H9 (cell line): ENCODE measurements around the gene TGIF1. TPM values are rescaled to one million over a fixed set of nuclear protein-coding genes. Genes with fewer than 3 reads are reported as not detected.

Experiments
- DNase-seq: peaks from one replicate; pipeline ENCODE4 v3.0.0-alpha.2; 2017
- H2AFZ ChIP-seq: one replicate; pipeline ENCODE4 v1.6.1; 2013; ENCODE audit warnings: mild to moderate bottlenecking, low read length, control low read depth, moderate library complexity
- H2AK5ac ChIP-seq: 2 replicates; pipeline ENCODE4 v1.6.1; 2013; ENCODE audit warnings: low read length, control low read depth, mixed read lengths; ENCODE audit not compliant: insufficient read length
- H2BK120ac ChIP-seq: one replicate; pipeline ENCODE4 v1.6.1; 2013; ENCODE audit warnings: low read depth, mild to moderate bottlenecking, low read length, control low read depth, inconsistent platforms; ENCODE audit not compliant: poor library complexity, severe bottlenecking
- H2BK12ac ChIP-seq: 2 replicates; pipeline ENCODE4 v1.6.1; 2013; ENCODE audit warnings: low read length, control low read depth, mixed read lengths, low read depth; ENCODE audit not compliant: insufficient read length
- H2BK15ac ChIP-seq: 2 replicates; pipeline ENCODE4 v1.6.1; 2013; ENCODE audit warnings: low read depth, low read length, control low read depth
- H2BK20ac ChIP-seq: one replicate; pipeline ENCODE4 v1.6.1; 2013; ENCODE audit warnings: low read depth, mild to moderate bottlenecking, low read length, control low read depth, inconsistent platforms; ENCODE audit not compliant: poor library complexity, severe bottlenecking
- H2BK5ac ChIP-seq: 2 replicates; pipeline ENCODE4 v1.6.1; 2013; ENCODE audit warnings: low read length, control low read depth, mixed read lengths; ENCODE audit not compliant: insufficient read length
- H3K14ac ChIP-seq: 2 replicates; pipeline ENCODE4 v1.6.1; 2013; ENCODE audit warnings: low read length, control low read depth; ENCODE audit not compliant: insufficient read depth
- H3K18ac ChIP-seq: 2 replicates; pipeline ENCODE4 v1.6.1; 2013; ENCODE audit warnings: low read depth, mild to moderate bottlenecking, mixed read lengths, low read length, control low read depth; ENCODE audit not compliant: insufficient read length
- H3K23ac ChIP-seq: 2 replicates; pipeline ENCODE4 v1.6.1; 2013; ENCODE audit warnings: low read length, control low read depth, mixed read lengths, low read depth; ENCODE audit not compliant: insufficient read length
- H3K23me2 ChIP-seq: 2 replicates; pipeline ENCODE4 v1.6.1; 2013; ENCODE audit warnings: low read depth, mild to moderate bottlenecking, mixed read lengths, low read length, control low read depth; ENCODE audit not compliant: insufficient read length, poor library complexity, severe bottlenecking
- H3K27ac ChIP-seq: 2 replicates; pipeline ENCODE4 v1.5.1; 2013; ENCODE audit warnings: low read length, control low read depth, mixed read lengths, low read depth; ENCODE audit not compliant: insufficient read length
- H3K27me3 ChIP-seq: 2 replicates; pipeline ENCODE4 v1.6.1; 2013; ENCODE audit warnings: low read length, control low read depth, inconsistent platforms; ENCODE audit not compliant: insufficient read depth
- H3K4ac ChIP-seq: 2 replicates; pipeline ENCODE4 v1.6.1; 2013; ENCODE audit warnings: low read depth, mild to moderate bottlenecking, control low read depth, inconsistent platforms, low read length, moderate library complexity
- H3K4me1 ChIP-seq: 2 replicates; pipeline ENCODE4 v1.6.1; 2013; ENCODE audit warnings: low read length, control low read depth, inconsistent platforms; ENCODE audit not compliant: insufficient read depth
- H3K4me2 ChIP-seq: 2 replicates; pipeline ENCODE4 v1.6.1; 2013; ENCODE audit warnings: low read length, control low read depth, mixed read lengths; ENCODE audit not compliant: insufficient read length, insufficient read depth
- H3K56ac ChIP-seq: 2 replicates; pipeline ENCODE4 v1.6.1; 2013; ENCODE audit warnings: low read depth, mild to moderate bottlenecking, mixed read lengths, low read length, control low read depth; ENCODE audit not compliant: insufficient read length
- H3K79me1 ChIP-seq: 2 replicates; pipeline ENCODE4 v1.6.1; 2013; ENCODE audit warnings: low read depth, mild to moderate bottlenecking, moderate library complexity, low read length, control low read depth, inconsistent platforms; ENCODE audit not compliant: insufficient read depth, poor library complexity, severe bottlenecking
- H3K79me2 ChIP-seq: 2 replicates; pipeline ENCODE4 v1.6.1; 2013; ENCODE audit warnings: low read length, control low read depth, inconsistent platforms; ENCODE audit not compliant: insufficient read depth
- H3K9ac ChIP-seq: 2 replicates; pipeline ENCODE4 v1.6.1; 2013; ENCODE audit warnings: low read length, control low read depth, mixed read lengths; ENCODE audit not compliant: insufficient read length; ENCODE audit errors: extremely low read depth
- H3K9me3 ChIP-seq: one replicate; pipeline ENCODE4 v1.6.1; 2013; ENCODE audit warnings: low read depth, low read length, inconsistent platforms; ENCODE audit not compliant: control insufficient read depth
- H3T11ph ChIP-seq: one replicate; pipeline ENCODE4 v1.6.1; 2013; ENCODE audit warnings: mild to moderate bottlenecking, low read length, control low read depth, inconsistent platforms
- H4K20me1 ChIP-seq: one replicate; pipeline ENCODE4 v1.6.1; 2013; ENCODE audit not compliant: control insufficient read depth, insufficient read length, insufficient read depth
- H4K5ac ChIP-seq: 2 replicates; pipeline ENCODE4 v1.6.1; 2013; ENCODE audit warnings: low read depth, mild to moderate bottlenecking, mixed read lengths, low read length, control low read depth; ENCODE audit not compliant: insufficient read length
- H4K8ac ChIP-seq: replicated peaks from 2 replicates; pipeline ENCODE4 v1.6.1; 2013; ENCODE audit warnings: low read length, control low read depth, mixed read lengths, low read depth; ENCODE audit not compliant: insufficient read length
- H4K91ac ChIP-seq: 2 replicates; pipeline ENCODE4 v1.6.1; 2013; ENCODE audit warnings: low read depth, mild to moderate bottlenecking, moderate library complexity, mixed read lengths, low read length, control low read depth; ENCODE audit not compliant: insufficient read length
- H3K27ac Mint-ChIP-seq, 3 experiments: 2 replicates in 2 of 3; 3 replicates in 1 of 3; pipeline ENCODE4 v1.8.0; 2020 to 2021; ENCODE audit warnings: mixed read lengths in 3 of 3, mild to moderate bottlenecking in 1 of 3, moderate library complexity in 1 of 3
- H3K27me3 Mint-ChIP-seq: 2 replicates; pipeline ENCODE4 v1.8.0; 2021; ENCODE audit warnings: low read depth, mild to moderate bottlenecking, moderate library complexity, mixed read lengths
- H3K36me3 Mint-ChIP-seq, 3 experiments: 2 replicates in 2 of 3; 3 replicates in 1 of 3; pipeline ENCODE4 v1.8.0; 2020 to 2021; ENCODE audit warnings: low read depth in 3 of 3, mixed read lengths in 3 of 3; ENCODE audit not compliant: insufficient read depth in 1 of 3
- H3K4me1 Mint-ChIP-seq, 2 experiments: 2 replicates each; pipeline ENCODE4 v1.8.0; 2020; ENCODE audit warnings: mixed read lengths in 2 of 2
- H3K4me3 Mint-ChIP-seq, 2 experiments: 2 replicates in 1 of 2; 3 replicates in 1 of 2; pipeline ENCODE4 v1.8.0; 2020 to 2021; ENCODE audit warnings: mild to moderate bottlenecking in 2 of 2, mixed read lengths in 2 of 2, moderate library complexity in 1 of 2
- H3K9me3 Mint-ChIP-seq, 2 experiments: 2 replicates in 1 of 2; 3 replicates in 1 of 2; pipeline ENCODE4 v1.8.0; 2020; ENCODE audit warnings: mild to moderate bottlenecking in 2 of 2, mixed read lengths in 2 of 2, moderate library complexity in 1 of 2
- CTCF ChIP-seq: fragments of 200-600 bp; sonication (generic); conservative IDR thresholded peaks from 3 replicates; pipeline ENCODE4 v1.8.0; 2021; ENCODE audit warnings: antibody characterized with exemption, mild to moderate bottlenecking
- WGBS: extraction: QIAGEN DNeasy Blood & Tissue Kit; methylation state at CpG from one replicate; pipeline ENCODE4 v1.1.7; 2013; ENCODE audit warnings: missing lambda C conversion rate, low lambda C conversion rate, mixed read lengths; ENCODE audit not compliant: insufficient read length; ENCODE audit errors: extremely low coverage; 5-methylcytosine and 5-hydroxymethylcytosine counted together
- total RNA-seq: library from RNA; stranded (reverse); gene quantifications from 2 replicates; pipeline ENCODE4 v1.2.1, GENCODE V29; 2021

Gene TGIF1
- total RNA-seq, 1 experiment from 2014 or later = 261 TPM

GRCh38 chr18:3424280-3424890 lies 25.6 kb upstream of the TGIF1 start:
- Histone ChIP-seq H3K56ac (no peak overlapping the region), H2BK15ac (no peak overlapping the region), H3K18ac (no peak overlapping the region), H2BK120ac (no peak overlapping the region), H3K9me3 (no peaks in the 10 kb centered on the region), H2BK5ac (no peak overlapping the region), H3K9ac (no peak overlapping the region), H2AFZ (no peak overlapping the region), H3K79me2 (no peaks in the 10 kb centered on the region), H3K14ac (no peak overlapping the region), H3K4me2 (no peak overlapping the region), H2BK12ac (no peak overlapping the region), H3K27me3 (no peaks in the 10 kb centered on the region), H4K5ac (no peak overlapping the region), H3K23me2 (no peaks in the 10 kb centered on the region), H3T11ph (no peak overlapping the region), H4K8ac (no peak overlapping the region), H4K20me1 (no peaks in the 10 kb centered on the region), H2BK20ac (no peak overlapping the region), H3K4me1 (no peaks in the 10 kb centered on the region; the same call in 1 of the 2 replicates), H3K79me1 (no peaks in the 10 kb centered on the region), H4K91ac (no peak overlapping the region), H2AK5ac (no peak overlapping the region), H3K23ac (no peak overlapping the region), H3K27ac (no peak overlapping the region), H3K4ac (no peak overlapping the region)
- Mint-ChIP-seq H3K27ac (no peak overlapping the region), H3K4me3 (no peak overlapping the region), H3K9me3 (peaks cover 0 to 2% of the 10 kb centered on the region in 2 experiments; a peak in 2 of 5 replicates), H3K36me3 (peaks cover 0 to 2% (median 0%) of the 10 kb centered on the region in 3 experiments; a peak in 2 of 7 replicates), H3K27me3 (no peaks in the 10 kb centered on the region), H3K4me1 (peaks cover 4 to 8% of the 10 kb centered on the region in 2 experiments; a peak in 3 of 4 replicates)
- no peak for DNase-seq
- no peak for TF ChIP-seq CTCF
- no CpG with 5 or more reads among the region's 3 CpGs for WGBS
